Epidermal melanocyte (primary cell): ENCODE measurements around the gene LIPH.
"Not testable (repeated sequence)": the region's sequence is repeated elsewhere in the genome, so short reads cannot be mapped to it uniquely, and the experiment has no call there.

Source experiments
- DNase-seq: peaks from one replicate; pipeline ENCODE4 v3.0.0; 2011; ENCODE audit warnings: low spot score; ENCODE audit not compliant: insufficient read length

The LIPH gene

DNA sequence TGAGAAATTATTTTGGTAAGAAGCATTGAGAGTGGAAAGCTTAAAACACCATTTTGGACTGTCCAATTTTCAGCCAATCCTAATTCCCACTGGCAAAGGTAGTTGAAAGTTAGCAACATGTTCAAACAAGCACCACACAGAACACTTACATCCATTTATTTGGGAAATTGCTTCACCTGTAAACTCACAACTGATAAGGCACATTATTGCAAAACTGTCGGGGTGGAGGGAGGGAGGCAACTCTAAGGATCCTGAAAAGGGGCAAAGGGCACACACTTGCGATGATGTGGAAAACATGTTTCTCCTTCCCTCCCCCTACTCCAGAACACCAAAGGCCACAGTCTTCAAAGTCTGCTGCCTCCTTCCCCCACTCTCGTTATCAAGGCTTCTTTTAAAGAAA lies 62.9 kb downstream of the LIPH start:
- no peak for DNase-seq

DNA sequence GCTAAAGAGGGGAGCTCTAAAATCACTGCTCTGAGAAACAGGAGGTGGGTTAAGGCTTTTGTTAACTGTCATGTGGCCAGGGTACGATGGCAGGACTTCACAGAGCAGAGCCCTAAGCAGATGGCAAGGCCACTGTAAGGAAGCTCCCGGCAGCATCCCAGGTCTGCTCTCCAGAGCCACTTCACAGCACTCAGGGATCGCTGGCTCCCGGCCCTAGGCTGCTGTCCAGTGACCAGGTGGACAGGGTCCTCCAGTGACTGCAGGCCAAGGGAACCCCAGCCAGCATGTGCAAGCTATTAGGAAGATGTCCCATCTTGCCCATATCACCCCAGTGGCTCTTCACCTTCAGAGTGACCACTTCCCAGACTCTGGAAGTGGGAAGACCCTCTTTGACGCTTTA lies 63.9 kb downstream of the LIPH start:
- DNase-seq, result no peak

- no peak for DNase-seq
Measured at GRCh38 chr3:185486394-185486793, 66.0 kb downstream of the LIPH start.

DNA sequence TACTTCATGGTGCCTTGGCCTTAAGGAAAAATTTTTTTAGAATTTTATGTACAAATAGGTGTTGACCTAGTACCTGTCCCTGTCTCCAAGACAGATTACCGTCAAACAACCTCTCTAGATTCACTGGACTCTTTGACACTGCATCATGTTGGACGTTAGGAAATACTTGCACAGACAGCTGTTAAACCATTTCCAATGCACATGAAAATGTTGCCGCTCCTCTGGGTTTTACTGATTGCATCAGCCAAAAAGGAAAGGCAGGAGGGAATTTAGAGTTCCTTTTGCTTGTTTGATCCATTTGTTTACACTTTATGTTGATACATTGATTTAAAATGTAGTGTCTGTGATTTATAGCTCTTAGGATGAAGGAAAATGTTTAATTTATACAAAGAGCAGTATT lies 68.1 kb downstream of the LIPH start:
- DNase-seq, result no peak

- no peak for DNase-seq
Measured at GRCh38 chr3:185479373-185479945, 72.9 kb downstream of the LIPH start.

DNA sequence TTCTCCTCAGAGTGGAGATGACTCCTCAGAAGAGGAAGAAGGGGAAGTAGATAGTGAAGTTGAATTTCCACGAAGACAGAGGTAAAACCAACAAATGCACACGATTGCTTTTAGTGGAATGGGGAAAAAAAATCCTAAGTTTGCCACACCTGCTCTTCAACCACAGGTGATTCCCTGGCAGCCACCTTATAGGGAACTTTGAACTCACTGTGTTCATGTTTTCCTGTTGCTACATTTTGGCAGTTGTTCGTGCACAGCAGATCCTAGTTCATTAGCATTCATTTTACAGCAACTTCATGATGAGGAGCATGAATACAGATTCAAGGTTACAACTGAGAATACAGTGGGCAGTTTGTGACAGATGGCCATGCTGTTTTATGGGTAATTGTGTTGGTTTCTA lies 75.1 kb downstream of the LIPH start:
- DNase-seq, result no peak

GRCh38 chr3:185474922-185475321 lies 77.5 kb downstream of the LIPH start:
- DNase-seq, result not testable (repeated sequence)

DNA sequence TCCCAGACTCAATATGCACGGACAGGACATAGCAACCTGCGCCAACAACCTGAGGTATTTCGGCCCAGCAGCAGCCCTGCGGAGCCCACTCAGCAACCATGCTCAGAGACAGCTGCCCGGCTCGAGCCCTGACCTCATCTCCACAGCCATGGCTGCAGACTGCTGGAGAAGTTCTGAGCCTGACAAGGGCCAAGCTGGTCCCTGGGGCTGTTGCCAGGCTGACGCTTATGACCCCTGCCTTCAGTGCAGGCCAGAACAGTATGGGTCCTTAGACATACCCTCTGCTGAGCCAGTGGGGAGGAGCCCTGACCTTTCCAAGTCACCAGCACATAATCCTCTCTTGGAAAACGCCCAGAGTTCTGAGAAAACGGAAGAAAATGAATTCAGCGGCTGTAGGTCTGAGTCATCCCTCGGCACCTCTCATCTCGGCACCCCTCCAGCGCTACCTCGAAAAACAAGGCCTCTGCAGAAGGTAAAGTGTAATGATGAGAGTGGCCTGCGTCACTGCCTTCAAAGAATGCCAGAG lies 79.0 kb downstream of the LIPH start:
- no peak for DNase-seq

- no peak for DNase-seq
Measured at GRCh38 chr3:185470323-185470722, 82.1 kb downstream of the LIPH start.

GRCh38 chr3:185469542-185469941 lies 82.8 kb downstream of the LIPH start:
- DNase-seq, result no peak

DNA sequence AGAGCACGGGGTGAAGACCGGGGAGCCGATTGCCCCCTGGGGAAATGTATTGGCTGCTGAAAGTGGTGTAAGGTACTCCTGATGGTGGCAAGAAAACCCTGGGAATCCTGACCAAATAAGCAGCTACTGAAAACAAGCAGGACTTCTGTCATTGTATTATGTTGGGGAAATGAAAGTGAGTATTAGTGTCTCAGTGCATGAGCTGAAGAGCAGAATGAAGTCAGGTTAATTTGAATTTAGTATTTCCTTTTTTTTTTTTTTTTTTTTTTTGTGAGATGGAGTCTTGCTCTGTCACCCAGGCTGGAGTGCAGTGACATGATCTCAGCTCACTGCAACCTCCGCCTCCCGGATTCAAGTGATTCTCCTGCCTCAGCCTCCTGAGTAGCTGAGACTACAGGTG lies 86.3 kb downstream of the LIPH start:
- not testable (repeated sequence) for DNase-seq

DNA sequence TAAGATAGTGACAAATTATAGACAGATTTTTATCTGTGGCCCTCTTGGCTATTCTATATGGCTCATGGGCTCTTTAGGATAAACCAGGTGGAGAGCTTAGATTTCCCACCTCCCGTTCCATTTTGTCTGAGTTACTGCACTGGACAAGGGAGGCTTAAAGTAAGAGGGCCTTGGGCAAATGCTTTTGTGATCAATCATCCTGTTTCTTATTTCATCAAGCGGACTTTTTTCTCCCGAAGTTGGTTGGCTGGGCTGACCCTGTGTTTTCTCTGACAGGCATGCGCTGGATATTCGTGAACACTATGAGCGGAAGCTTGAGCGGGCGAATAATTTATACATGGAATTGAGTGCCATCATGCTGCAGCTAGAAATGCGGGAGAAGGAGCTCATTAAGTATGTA lies 86.9 kb downstream of the LIPH start:
- no peak for DNase-seq

GRCh38 chr3:185460719-185461350 lies 91.6 kb downstream of the LIPH start:
- DNase-seq, result no peak

- DNase-seq, result no peak
Measured at GRCh38 chr3:185460309-185460708, 92.1 kb downstream of the LIPH start.

DNA sequence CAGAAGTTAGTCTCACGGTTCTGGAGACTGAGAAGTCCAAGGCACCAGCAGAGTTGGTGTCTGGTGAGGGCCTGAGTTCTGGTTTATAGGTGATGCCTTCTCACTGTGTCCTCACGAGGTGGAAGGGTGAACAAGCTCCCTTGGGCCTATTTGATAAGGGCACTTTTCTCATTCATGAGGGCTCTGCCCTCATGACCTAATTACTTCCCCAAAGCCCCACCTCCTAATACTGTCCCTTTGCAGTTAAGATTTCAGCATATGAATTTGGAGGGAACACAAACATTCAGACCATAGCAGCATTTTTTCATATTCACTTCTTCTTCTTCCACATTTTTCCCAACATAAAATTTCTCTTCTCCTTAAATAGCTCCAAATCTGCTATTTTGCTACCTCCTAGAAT lies 95.0 kb downstream of the LIPH start:
- no peak for DNase-seq
